Measurements from ENCODE around the gene OR5H14.
"Not testable (repeated sequence)": the region's sequence is repeated elsewhere in the genome, so short reads cannot be mapped to it uniquely, and the experiment has no call there.

The OR5H14 gene

GRCh38 chr3:98171071-98171470 is 23.8 kb downstream of the OR5H14 start:
- CTCF ChIA-PET = no interaction called here
- H3K27ac Mint-ChIP-seq = no peak overlapping the region
- H3K27me3 Mint-ChIP-seq = no peaks in the 10 kb centered on the region

GRCh38 chr3:98172621-98173020 is 25.3 kb downstream of the OR5H14 start:
- Mint-ChIP-seq H3K27ac (no peak overlapping the region), H3K27me3 (no peaks in the 10 kb centered on the region), H3K4me1 (peaks cover 6% of the 10 kb centered on the region), H3K4me3 (no peak overlapping the region), H3K9me3 (peaks cover 13% of the 10 kb centered on the region), H3K36me3 (peaks cover 2% of the 10 kb centered on the region)
- CTCF ChIA-PET = no interaction called here
- no peak for DNase-seq

More at GRCh38 chr3:98171071-98171470, 23.8 kb downstream of the OR5H14 start:
- no peak overlapping the region for H3K4me3 Mint-ChIP-seq
- peaks cover 2% of the 10 kb centered on the region for H3K36me3 Mint-ChIP-seq
- no peak for DNase-seq
- peaks cover 6% of the 10 kb centered on the region for H3K4me1 Mint-ChIP-seq
- peaks cover 10% of the 10 kb centered on the region for H3K9me3 Mint-ChIP-seq

GRCh38 chr3:98180319-98180890 is 33.1 kb downstream of the OR5H14 start:
- no peak for DNase-seq
- CTCF ChIA-PET = no interaction called here
- Mint-ChIP-seq H3K4me1 (peaks cover 2% of the 10 kb centered on the region), H3K9me3 (peaks cover 5% of the 10 kb centered on the region), H3K27me3 (peaks cover 4% of the 10 kb centered on the region), H3K27ac (no peak overlapping the region), H3K36me3 (peaks cover 2% of the 10 kb centered on the region), H3K4me3 (no peak overlapping the region)

GRCh38 chr3:98182196-98182595 is 34.9 kb downstream of the OR5H14 start:
- Mint-ChIP-seq H3K9me3 (no peaks in the 10 kb centered on the region), H3K4me3 (no peak overlapping the region), H3K27me3 (peaks cover 4% of the 10 kb centered on the region), H3K36me3 (no peaks in the 10 kb centered on the region), H3K27ac (no peak overlapping the region), H3K4me1 (no peaks in the 10 kb centered on the region)
- CTCF ChIA-PET = no interaction called here
- no peak for DNase-seq

- DNase-seq = no peak
- Mint-ChIP-seq H3K27ac (no peak overlapping the region), H3K36me3 (no peaks in the 10 kb centered on the region), H3K4me3 (no peak overlapping the region), H3K27me3 (peaks cover 4% of the 10 kb centered on the region), H3K4me1 (peaks cover 5% of the 10 kb centered on the region), H3K9me3 (no peaks in the 10 kb centered on the region)
- CTCF ChIA-PET = interaction anchor here (0.6 to 1.7 kb wide), 3 partner anchors 144 to 160 kb away, joined by 3 to 5 read pairs (median 3); no protein-coding TSS in a partner anchor
These were observed 37.9 kb downstream of the OR5H14 start for GRCh38 chr3:98185180-98185579.

- Mint-ChIP-seq H3K27me3 (peaks cover 17% of the 10 kb centered on the region), H3K4me3 (no peak overlapping the region), H3K4me1 (peaks cover 5% of the 10 kb centered on the region), H3K36me3 (no peaks in the 10 kb centered on the region), H3K9me3 (no peaks in the 10 kb centered on the region), H3K27ac (no peak overlapping the region)
- CTCF ChIA-PET = interaction anchor here (1.1 to 2.2 kb wide), 2 partner anchors 141 to 142 kb away, joined by 3 to 5 read pairs; no protein-coding TSS in a partner anchor
- no peak for DNase-seq
These were observed 41.3 kb downstream of the OR5H14 start for GRCh38 chr3:98188545-98188944.

- CTCF ChIA-PET, H3K4me1 Mint-ChIP-seq, H3K27ac Mint-ChIP-seq: not testable (repeated sequence)
These were observed 43.6 kb downstream of the OR5H14 start for GRCh38 chr3:98190911-98191310.

GRCh38 chr3:98196293-98196692 is 49.0 kb downstream of the OR5H14 start:
- CTCF ChIA-PET, H3K9me3 Mint-ChIP-seq, H3K4me1 Mint-ChIP-seq, H3K36me3 Mint-ChIP-seq, H3K27ac Mint-ChIP-seq, DNase-seq, H3K4me3 Mint-ChIP-seq: not testable (repeated sequence)
- peaks cover 14% of the 10 kb centered on the region for H3K27me3 Mint-ChIP-seq

More at GRCh38 chr3:98190911-98191310, 43.6 kb downstream of the OR5H14 start:
- DNase-seq, H3K4me3 Mint-ChIP-seq, H3K9me3 Mint-ChIP-seq, H3K36me3 Mint-ChIP-seq: not testable (repeated sequence)
- peaks cover 17% of the 10 kb centered on the region for H3K27me3 Mint-ChIP-seq

GRCh38 chr3:98199020-98199419 is 51.7 kb downstream of the OR5H14 start:
- CTCF ChIA-PET = no interaction called here
- DNase-seq = no peak
- H3K36me3 Mint-ChIP-seq = no peaks in the 10 kb centered on the region
- no peaks in the 10 kb centered on the region for H3K4me1 Mint-ChIP-seq
- no peak overlapping the region for H3K27ac Mint-ChIP-seq
- H3K4me3 Mint-ChIP-seq = no peak overlapping the region
- no peaks in the 10 kb centered on the region for H3K9me3 Mint-ChIP-seq
- H3K27me3 Mint-ChIP-seq = no peaks in the 10 kb centered on the region

Data from activated naive CD4-positive, alpha-beta T cell treated with anti-CD3 and anti-CD28 coated beads, Interleukin-2, amount 10 ng/mL, durations not matched to agents 7 days and 5 days (primary cell).